GM08714 (cell line): Measurements from ENCODE around the gene RPS21.

Experiments
- H3K4me3 ChIP-seq: fragments of 200-500 bp; sonication (Bioruptor generic); 2 replicates; pipeline ENCODE4 v1.5.1; 2014; ENCODE audit warnings: mild to moderate bottlenecking, low read length, inconsistent platforms
- ZNF274 ChIP-seq: IDR thresholded peaks from 2 replicates; pipeline ENCODE4 v1.6.1; 2012; ENCODE audit warnings: mild to moderate bottlenecking, low read depth, low read length

The RPS21 gene

GRCh38 chr20:62350098-62350628, 36.7 kb upstream of the RPS21 start:
- no peak overlapping the region for H3K4me3 ChIP-seq
- TF ChIP-seq ZNF274 = no peak

GRCh38 chr20:62350629-62351422, 36.1 kb upstream of the RPS21 start:
- no peak for TF ChIP-seq ZNF274
- no peak overlapping the region for H3K4me3 ChIP-seq

- H3K4me3 ChIP-seq = no peak overlapping the region
- no peak for TF ChIP-seq ZNF274
Observed at GRCh38 chr20:62351469-62352401, 35.2 kb upstream of the RPS21 start.

- TF ChIP-seq ZNF274 = no peak
Observed at GRCh38 chr20:62352402-62353288, 34.3 kb upstream of the RPS21 start.

GRCh38 chr20:62353289-62354030, 33.4 kb upstream of the RPS21 start:
- H3K4me3 ChIP-seq = no peak overlapping the region
- no peak for TF ChIP-seq ZNF274

More at GRCh38 chr20:62352402-62353288, 34.3 kb upstream of the RPS21 start:
- no peak overlapping the region for H3K4me3 ChIP-seq

- no peak for TF ChIP-seq ZNF274
- no peak overlapping the region for H3K4me3 ChIP-seq
Observed at GRCh38 chr20:62354031-62354808, 32.7 kb upstream of the RPS21 start.

- H3K4me3 ChIP-seq = no peak overlapping the region
- no peak for TF ChIP-seq ZNF274
Observed at GRCh38 chr20:62354811-62355341, 32.0 kb upstream of the RPS21 start.

- no peak for TF ChIP-seq ZNF274
- no peak overlapping the region for H3K4me3 ChIP-seq
Observed at GRCh38 chr20:62355516-62355877, 31.4 kb upstream of the RPS21 start.

GRCh38 chr20:62355878-62356588, 30.9 kb upstream of the RPS21 start:
- no peak overlapping the region for H3K4me3 ChIP-seq
- no peak for TF ChIP-seq ZNF274

GRCh38 chr20:62356589-62357186, 30.2 kb upstream of the RPS21 start:
- no peak for TF ChIP-seq ZNF274

GRCh38 chr20:62357187-62357667, 29.7 kb upstream of the RPS21 start:
- no peak for TF ChIP-seq ZNF274
- no peak overlapping the region for H3K4me3 ChIP-seq

More at GRCh38 chr20:62356589-62357186, 30.2 kb upstream of the RPS21 start:
- H3K4me3 ChIP-seq = no peak overlapping the region
